ENCODE results near the gene HOXC9. TPM values are rescaled to one million over a fixed set of nuclear protein-coding genes. Genes with fewer than 3 reads are reported as not detected.
A peak's percentile ranks its signal among the peaks of the same experiment; 100 is the strongest.

The HOXC9 gene
- total and polyA plus RNA-seq, 2 of the 8 experiments (the other 6 are each of a cell fraction or from before 2014, with no cell fraction given), result not detected

- TF ChIP-seq RXRA (IDR thresholded peaks at IDR 0.05; ENCODE audit: insufficient read depth, low read depth, low read length) (no peak), ATF3 (IDR thresholded peaks at IDR 0.05; ENCODE audit: insufficient read depth, low read depth, low read length) (no peak), JUND (IDR thresholded peaks at IDR 0.05; ENCODE audit: low read length) (no peak), BACH1 (IDR thresholded peaks at IDR 0.05; ENCODE audit: low read length) (no peak), EGR1 (IDR thresholded peaks at IDR 0.05; ENCODE audit: borderline replicate concordance, low read depth, low read length) (no peak), EP300 (IDR thresholded peaks at IDR 0.05; ENCODE audit: borderline replicate concordance in 1 of 2, low read depth in 2 of 2, low read length in 2 of 2) (no peak), MAX (IDR thresholded peaks at IDR 0.05) (no peak), TCF12 (IDR thresholded peaks at IDR 0.05; ENCODE audit: low read depth, low read length) (0 out of 2 replicates have a peak, but pooled peaks have one; percentile 51), SRF (IDR thresholded peaks at IDR 0.05; ENCODE audit: low read depth, low read length) (no peak)
Measured at GRCh38 chr12:53976172-53976822, 23.7 kb upstream of the HOXC9 start (continued).
